ENCODE measurements around the gene VCPKMT. TPM values are rescaled to one million over a fixed set of nuclear protein-coding genes. Genes with fewer than 3 reads are reported as not detected.

The VCPKMT gene
- polyA plus RNA-seq, 10 donors = 7.1 to 11.7 (median 9.4) TPM

- DNase-seq = peak in 1 of 3 donors; percentile 20
These were observed 48.5 kb downstream of the VCPKMT start for GRCh38 chr14:50067723-50068495.

DNA sequence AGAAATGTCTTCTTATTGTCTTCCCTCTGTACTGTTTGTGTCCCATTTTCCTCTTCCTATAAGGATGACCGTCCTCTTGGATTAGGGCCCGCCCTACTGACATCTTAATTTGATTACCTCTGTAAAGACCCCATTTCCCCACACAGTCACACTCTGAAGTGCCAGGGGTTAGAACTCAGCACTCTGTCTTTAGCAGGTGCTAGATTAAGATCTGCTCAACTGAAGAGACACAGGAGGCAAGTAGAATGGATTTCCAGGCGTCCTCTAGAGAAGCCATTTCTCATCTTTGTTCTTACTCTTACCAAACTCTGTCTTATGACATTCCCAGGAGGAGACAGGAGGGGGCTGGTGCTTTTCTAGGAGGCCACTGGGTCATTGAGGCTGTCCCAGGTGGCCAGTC lies 50.8 kb downstream of the VCPKMT start:
- no peak for DNase-seq

GRCh38 chr14:50064993-50065392 lies 51.4 kb downstream of the VCPKMT start:
- DNase-seq = peak in 1 of 3 donors; percentile 43

- DNase-seq = no peak
These were observed 52.4 kb downstream of the VCPKMT start for GRCh38 chr14:50063876-50064420.

- DNase-seq = peak in 1 of 3 donors; percentile 69
These were observed 53.8 kb downstream of the VCPKMT start for GRCh38 chr14:50062438-50063085.

DNA sequence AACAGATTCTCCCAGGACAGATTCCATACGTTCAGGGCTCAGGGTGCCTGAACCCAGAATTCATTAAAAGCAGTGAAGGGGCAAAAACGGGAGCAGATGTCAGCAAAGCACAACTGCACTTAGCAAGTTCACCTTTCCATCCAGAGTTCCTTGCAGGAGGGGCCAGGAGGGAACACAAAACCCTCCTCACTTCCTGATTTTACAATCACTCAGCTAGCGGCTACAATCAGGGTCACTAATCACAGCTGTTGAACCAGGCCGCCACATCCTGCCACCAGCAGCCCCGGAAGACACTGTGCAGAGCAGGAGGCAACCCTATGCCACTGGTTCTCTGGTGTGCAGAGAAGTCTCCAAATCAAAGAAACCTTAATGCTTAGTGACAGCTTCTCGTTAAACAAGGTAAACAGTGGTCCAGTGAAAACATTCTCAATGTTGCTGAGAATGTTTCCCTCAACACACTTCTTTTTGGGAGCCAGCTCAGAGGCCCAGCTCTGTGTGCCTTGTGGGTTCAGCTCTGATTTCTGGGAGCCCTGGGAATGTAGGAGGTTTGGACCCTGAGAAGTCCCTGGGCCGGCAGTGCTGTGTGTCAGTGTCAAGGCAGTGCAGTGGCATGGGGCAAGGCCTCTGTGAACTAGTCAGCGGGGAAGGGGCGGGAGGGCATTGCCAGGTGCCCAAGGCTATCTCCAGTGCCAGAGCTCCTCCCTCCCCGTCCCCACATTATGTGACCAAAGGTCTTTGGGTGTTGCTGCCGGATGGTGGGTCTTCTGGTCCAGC lies 54.5 kb downstream of the VCPKMT start:
- peak in 1 of 3 donors; percentile 52 for DNase-seq

DNA sequence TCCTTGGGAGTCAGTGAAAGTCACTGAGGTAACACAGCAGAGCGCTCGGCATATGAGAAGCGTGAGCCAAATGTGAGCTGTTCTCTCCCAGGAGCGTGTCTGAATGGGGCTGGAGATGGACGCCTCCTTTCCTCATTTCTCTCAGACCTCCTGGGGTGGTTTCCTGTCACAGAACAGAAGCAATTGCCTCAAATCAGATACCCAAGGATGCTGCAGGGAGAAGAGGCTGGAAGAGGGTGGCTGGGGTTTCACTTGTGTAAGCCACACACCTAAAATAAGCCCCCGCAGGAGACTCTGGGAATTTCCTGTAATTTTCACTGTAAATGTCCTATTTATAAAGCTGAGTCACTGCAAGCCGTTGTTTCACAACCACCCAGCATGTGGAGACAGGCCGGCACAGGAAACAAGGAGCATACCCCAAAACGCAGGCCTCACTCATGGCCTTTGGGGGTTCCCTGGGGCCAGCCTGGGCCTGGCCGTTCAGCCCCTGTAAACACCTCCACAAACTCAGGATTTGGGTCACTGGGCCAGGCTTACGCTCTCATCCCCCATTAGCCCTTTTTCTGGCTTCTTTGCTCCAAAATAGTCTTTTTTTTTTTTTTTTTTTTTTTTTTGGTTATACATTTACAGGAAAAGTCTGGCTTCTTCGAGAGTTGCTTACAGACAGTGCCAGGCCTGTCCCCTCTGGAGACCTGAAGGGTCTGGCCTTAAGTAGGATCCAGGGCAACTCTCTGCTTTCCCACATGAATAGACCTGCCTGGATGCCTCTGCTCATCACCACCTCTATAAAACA lies 55.3 kb downstream of the VCPKMT start:
- peak; percentile 73 to 90 (median 90) for DNase-seq

- peak in 1 of 3 donors; percentile 21 for DNase-seq
These were observed 56.4 kb downstream of the VCPKMT start for GRCh38 chr14:50059763-50060616.

Other genes starting within 250 kb of the VCPKMT start
- 10 to 100 TPM; 30.7 to 46.7 (median 35.7) TPM for gene ARF6, start 223.5 kb downstream of the VCPKMT start, polyA plus RNA-seq (ENCODE audit: insufficient read length in 10 of 10)
- gene SOS2, start 115.0 kb upstream of the VCPKMT start, polyA plus RNA-seq (ENCODE audit: insufficient read length in 10 of 10) = 10 to 100 TPM; 24.4 to 45.7 (median 36.3) TPM
- 1 to 10 TPM; 3.6 to 7.4 (median 5.8) TPM for gene L2HGDH, start 195.7 kb upstream of the VCPKMT start, polyA plus RNA-seq (ENCODE audit: insufficient read length in 10 of 10)
- gene DMAC2L, start 195.8 kb upstream of the VCPKMT start, polyA plus RNA-seq (ENCODE audit: insufficient read length in 10 of 10) = 10 to 100 TPM; 12.7 to 22.3 (median 15.2) TPM